HPDE6-E6E7 (cell line): Measurements from ENCODE around the gene N4BP2L2.
A peak's percentile ranks its signal among the peaks of the same experiment; 100 is the strongest.
"Not testable (repeated sequence)": the region's sequence is repeated elsewhere in the genome, so short reads cannot be mapped to it uniquely, and the experiment has no call there.

Experiments
- DNase-seq: peaks from one replicate; pipeline ENCODE4 v3.0.0; 2011; ENCODE audit warnings: missing footprints; ENCODE audit errors: extremely low spot score

Gene N4BP2L2

DNA sequence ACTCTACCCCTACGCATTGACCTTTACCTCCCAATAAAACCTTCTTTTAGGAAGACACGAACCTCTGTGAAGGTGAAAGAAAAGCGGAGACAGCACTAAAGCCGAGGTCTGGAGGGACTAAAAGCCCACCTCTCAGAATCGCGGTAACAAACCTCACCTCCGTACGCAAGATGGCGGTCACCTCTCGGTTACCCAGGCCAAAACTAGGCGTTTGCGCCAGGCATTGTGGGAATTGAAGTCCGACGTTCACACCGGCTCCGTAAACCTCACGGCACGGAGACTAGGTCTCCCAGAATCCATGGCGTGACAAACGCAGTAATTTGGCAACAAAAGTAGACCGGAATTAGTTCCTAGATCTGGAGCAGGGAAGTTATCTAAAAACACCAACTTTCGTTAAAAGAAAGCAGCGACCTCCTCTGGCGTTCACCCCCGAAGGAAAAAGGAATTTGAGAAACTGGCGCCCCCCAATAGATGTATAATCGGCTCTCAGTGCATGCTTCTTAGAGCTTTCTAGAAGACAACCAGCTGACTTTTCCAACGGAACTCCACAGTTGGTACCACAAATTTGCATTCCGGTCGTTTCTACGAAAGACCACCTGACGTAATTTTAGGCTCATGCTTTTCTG is at the start of gene N4BP2L2:
Gene N4BP2L2 (minus strand): TSS at position 175 of the 626 bp plus-strand sequence. CDS start 1,768 bp downstream, outside the sequence.
- DNase-seq = peak; percentile 58

- no peak for DNase-seq
Observed at GRCh38 chr13:32587811-32588170, 49.2 kb upstream of the N4BP2L2 start.

DNA sequence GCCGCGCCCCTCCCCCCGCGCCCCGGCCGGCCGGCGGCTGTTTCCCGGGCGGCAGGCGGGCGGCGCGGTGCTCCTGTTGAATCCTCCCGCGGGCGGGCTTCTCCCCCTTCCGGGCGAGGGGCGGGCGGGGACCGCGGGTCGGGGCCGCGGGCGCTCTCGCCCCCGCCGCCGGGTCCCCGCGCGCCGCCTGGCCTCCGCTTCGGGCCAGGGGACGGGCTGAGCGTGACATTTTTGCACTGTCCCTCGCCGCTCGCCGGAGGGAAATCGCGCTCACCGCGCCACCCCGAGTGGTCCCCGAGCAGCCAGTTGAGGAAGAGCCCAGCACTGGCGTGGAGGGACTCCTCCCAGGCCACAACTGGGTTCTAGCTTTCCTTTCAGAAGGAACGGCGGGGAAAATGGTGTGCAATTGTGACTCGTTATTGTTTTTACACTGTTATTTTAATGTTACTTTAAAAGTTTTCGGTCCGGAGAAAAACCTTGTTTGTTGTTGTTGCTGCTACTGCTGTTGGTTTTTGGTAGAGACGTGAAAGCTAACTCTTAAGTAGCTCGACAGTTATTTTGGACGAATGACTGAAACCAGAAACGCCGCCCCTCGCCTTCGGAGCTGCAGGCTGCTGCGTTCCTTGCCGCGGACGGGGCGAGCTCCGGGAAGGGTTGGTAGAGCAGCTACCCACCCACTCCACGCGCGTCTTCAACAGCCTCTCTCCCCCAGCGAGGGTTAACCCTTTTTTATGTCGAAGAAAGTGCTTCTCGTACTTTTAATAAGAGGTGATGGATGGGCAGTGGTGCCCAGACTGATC is 48.6 kb upstream of the N4BP2L2 start:
- DNase-seq = no peak

DNA sequence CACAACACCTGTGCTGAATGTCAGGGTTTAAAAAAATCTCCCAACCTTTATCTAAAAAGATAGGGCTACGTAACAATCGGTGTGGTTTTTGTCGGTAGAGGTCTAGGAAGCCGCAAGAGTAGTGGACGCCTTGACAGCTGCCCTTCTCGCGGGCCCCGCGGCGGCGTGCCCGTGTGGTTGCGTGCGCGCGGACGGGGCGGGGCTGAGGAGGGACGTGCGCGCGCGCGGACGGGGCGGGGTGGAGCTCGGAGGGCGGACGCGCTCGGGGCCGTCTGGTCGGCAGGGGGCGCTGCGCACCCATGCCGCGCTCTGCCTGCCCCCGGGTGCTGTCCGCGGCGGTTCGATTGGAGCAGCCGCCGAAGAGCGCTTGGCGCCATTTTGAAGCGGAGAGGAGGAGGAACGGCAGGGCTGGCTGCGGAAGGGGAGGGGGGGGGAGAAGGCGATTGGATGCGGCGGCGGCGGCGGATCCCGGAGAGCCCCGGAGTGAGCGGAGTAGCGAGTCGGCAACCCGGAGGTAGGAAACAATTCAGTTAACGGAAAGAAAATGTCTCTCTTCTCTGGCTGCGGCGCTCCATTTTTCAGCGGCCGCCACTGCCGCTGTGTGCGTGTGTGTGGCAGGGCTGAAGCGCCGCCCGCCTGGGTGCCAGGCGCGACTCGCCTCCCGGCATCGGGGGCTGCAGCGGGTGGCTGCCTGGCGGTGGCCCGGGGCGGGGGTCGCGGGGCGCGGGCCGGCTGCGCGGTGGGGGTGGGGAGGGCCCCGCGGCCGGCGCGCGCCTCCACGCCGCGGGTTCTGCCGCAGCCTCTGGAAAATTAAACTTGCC is 47.7 kb upstream of the N4BP2L2 start, which contains the start of gene PDS5B:
Gene PDS5B (plus strand): TSS at position 373 of the 821 bp plus-strand sequence. CDS start 62,321 bp downstream, outside the sequence.
- DNase-seq = peak; percentile 49

DNA sequence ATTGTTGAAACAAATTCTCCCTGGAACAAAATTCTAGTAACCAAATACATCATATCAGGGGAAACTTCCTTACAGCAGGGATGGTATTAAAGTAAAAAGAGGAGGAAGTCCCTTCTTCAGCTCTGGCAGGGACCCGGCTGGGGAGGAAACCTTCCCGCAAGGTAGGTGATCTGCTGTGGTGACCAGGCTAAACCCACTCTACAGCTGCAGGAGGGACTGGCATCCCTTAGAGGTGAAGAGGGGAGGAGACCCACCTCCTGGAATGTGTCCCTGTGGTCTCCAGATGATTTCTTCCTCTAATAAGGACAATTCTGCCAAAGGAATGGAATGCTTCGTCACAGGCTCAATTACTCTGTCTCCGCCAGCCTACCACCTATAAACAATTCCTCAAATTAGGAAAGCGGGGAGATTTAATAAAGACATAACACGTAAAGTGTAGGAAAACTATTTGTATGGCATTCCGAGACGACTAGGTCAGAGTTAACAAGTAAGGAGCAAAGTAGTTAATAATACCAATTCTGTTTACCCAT is 47.0 kb upstream of the N4BP2L2 start:
- no peak for DNase-seq

GRCh38 chr13:32582991-32583390 is 44.4 kb upstream of the N4BP2L2 start:
- DNase-seq = no peak

GRCh38 chr13:32582281-32582680 is 43.7 kb upstream of the N4BP2L2 start:
- DNase-seq = no peak

DNA sequence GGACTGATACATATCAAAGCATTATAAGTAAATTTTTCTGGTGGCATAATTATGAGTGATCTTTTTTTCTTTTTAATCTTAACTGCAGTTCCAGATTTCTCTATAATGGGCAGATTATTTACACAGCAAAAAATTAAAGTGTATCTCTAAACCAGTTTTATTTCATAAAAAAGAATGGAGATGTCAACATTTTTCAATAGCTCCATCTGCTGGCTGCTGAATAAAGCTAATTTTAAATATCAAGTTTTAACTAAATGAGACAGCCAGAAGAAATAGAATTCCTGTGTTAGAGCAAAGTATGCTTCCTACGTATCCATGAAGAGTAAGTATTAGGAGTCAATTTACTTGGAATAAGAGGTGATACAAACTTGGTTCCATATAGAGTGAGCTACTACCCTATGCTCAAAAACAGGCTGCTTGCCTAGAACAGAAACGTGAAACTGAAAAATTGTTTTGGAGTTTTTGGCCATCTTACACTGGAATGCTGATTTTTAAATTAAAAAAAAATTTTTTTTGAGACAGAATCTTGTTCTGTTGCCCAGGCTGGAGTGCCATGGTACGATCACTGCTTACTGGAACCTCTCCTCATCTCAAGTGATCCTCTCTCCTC is 42.7 kb upstream of the N4BP2L2 start:
- DNase-seq = no peak

DNA sequence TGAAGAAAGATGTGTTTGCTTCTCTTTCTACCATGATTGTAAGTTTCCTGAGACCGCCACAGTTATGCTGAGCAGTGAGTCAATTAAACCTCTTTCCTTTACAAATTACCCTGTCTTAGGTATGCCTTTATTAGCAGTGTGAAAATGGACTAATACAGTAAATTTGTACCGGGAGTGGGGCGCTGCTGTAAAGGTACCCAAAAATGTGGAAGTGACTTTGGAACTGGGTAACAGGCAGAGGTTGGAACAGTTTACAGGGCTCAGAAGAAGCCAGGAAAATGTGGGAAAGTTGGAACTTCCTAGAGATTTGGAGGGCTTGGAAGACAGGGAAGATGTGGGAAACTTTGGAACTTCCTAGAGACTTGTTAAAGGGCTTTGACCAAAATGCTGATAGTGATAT is 38.4 kb upstream of the N4BP2L2 start:
- no peak for DNase-seq

- not testable (repeated sequence) for DNase-seq
Observed at GRCh38 chr13:32575687-32576086, 37.1 kb upstream of the N4BP2L2 start.

DNA sequence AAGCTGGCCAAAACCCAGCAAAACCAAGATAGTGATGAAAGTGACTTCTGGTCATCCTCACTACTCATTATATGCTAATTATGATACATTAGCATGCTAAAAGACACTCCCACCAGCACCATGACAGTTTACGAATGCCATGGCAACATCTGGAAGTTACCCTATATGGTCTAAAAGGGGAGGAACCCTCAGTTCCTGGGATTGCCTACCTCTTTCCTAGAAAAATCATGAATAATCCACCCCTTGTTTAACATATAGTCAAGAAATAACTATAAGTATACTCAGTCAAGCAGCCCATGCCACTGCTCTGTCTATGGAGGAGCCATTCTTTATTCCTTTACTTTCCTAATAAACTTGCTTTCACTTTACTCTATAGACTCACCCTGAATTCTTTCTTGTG is 22.2 kb upstream of the N4BP2L2 start:
- not testable (repeated sequence) for DNase-seq

DNA sequence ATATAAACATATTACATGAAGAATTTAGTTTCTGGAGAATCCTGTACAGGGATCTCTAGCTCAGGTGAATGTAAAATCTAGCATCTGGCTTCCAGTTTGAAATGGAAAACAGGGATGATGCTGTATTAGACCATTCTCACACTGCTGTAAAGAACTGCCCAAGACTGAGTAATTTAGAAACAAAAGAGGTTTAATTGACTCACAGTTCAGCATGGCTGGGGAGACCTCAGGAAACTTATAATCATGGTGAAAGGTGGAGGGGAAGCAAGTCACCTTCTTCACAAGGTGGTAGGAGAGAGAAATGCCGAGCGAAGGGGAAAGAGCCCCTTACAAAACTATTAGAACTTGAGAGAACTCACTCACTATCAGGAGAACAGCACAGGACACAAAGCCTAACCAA is 17.0 kb upstream of the N4BP2L2 start:
- no peak for DNase-seq

DNA sequence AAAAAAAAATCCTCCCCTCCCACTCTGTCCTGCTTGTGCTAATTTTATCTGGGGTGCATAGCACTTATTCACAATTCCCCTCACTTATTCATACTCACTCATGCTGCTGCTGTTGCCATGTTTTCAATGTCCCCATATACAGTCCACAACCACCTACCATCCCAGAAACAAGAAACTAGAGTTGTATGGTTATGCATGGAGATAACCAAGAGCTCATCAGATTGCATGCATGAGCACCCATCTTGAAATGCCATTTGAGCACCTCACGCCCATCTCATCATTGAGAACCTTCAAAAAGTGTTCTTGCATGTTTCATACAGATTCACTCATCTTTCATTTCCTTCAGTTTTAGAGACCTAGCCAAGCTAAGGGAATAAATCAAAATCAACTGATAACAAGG is 15.1 kb upstream of the N4BP2L2 start:
- no peak for DNase-seq

DNA sequence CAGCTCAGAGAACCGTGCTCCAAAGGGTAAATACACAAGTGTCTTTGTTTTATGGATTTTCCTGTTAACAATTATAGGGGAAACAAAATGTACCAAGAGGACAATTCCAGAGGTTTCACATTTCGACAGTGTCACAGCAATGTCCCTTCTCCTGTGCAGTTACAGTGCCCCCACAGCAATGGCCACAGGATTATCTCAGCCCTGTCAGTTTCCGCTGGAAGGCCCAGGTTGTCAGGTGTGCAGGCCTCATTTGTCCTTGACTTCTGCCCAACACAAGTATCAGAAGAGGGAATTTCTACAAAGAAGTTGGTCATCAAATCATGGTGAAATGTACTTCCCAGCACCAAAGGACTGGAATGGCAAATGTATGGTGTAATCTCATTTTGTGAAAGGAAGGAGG is 11.2 kb upstream of the N4BP2L2 start:
- DNase-seq = no peak

DNA sequence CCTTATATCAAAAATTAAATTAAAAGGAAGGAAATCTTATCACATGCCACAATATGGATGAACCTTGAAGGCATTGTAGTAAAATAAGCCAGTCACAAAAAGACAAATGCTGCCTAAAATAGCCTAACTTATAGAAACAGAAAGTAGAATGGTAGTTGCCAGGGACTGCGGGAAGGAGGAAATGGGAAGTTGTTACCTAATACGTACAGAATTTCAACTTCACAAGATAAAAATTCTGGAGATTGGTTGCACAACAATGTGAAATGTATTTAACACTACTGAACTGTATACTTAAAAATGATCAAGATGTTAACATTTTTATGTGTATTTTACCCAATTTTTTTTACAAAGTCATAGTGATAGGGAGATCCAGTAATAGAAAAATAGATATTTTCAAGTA is 10.2 kb upstream of the N4BP2L2 start:
- DNase-seq = no peak

DNA sequence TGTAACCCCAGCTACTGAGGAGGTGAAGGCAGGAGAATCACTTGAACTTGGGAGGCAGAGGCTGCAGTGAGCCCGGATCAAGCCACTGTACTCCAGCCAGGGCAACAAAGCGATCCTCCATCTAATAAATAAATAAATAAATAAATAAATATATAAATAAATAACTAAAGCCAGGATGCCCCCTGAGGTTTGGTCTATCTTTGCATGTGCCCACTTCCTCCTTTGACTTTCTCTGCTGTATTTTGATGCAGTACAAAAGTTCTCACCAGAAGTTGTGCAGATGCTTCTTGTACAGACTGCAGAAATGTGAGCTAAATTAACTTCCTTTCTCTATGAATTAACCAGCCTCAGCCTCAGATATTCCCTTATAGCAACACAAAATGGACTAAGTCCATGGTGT is 6.5 kb upstream of the N4BP2L2 start:
- no peak for DNase-seq

GRCh38 chr13:32542221-32542620 is 3.6 kb upstream of the N4BP2L2 start:
- DNase-seq = no peak

GRCh38 chr13:32538143-32538620 is 413 bp downstream of the N4BP2L2 start:
- peak; percentile 4 for DNase-seq

GRCh38 chr13:32537580-32538142 is 934 bp downstream of the N4BP2L2 start:
- DNase-seq = no peak

DNA sequence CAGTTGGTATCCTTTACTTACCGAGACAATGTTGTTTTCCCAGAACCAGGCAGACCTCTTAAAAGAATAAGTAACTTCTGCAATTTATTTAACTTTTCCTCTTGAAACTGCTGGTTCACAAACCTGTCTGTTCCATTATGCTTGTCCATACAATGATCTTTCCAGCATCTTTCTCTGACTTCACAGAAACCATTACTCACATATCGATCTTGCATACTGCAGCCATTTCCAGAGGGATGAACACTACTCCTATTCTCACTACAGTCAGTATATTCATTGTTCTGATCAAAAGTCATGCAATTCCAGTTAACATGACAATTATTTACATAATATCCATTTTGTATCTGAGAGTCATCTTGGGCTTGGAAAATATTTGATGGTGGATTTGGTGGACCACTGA is 2.8 kb downstream of the N4BP2L2 start:
- DNase-seq = no peak

DNA sequence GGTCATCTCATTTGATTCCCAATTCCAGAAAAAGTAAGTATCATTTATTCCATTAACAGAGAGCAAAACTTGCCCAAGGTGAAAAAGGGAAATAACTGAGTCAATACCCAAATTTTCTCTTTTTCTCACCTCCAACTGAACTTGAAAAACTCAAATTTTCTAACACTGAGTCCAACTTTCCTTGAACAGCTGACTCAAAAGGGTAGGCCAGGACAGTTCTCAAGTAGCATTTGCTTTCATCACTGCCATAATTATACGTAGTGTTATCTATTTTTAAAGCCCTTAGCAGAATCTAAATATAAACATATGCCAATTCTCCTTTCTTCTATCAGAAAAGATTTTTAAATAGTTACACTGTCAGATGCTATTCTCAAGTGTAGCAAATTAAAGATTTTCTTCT is 3.5 kb downstream of the N4BP2L2 start:
- DNase-seq = no peak
